NCI-H524 (cell line): ENCODE results near the gene N4BP3.

ENCODE experiments used
- DNase-seq, 2 experiments: peaks; one replicate each; lab custom pipeline; 2025; lab: John Stamatoyannopoulos, UW

N4BP3 gene

DNA sequence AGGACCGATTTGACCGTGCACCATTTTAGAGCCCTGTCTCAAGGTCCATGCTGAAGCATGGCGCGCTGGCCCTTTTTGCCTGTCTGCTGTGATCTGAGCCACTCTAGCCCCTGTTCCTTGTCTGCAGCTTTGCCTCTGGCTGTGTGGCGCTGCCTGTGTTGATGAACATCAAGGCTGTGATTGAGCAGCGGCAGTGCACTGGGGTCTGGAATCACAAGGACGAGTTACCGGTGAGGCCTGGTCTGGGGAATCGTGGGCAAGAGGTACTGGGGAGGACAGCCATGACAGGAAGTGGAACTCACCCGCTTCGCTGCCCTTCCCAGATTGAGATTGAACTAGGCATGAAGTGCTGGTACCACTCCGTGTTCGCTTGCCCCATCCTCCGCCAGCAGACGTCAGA, 34.1 kb downstream of the N4BP3 start:
- no peak for DNase-seq

DNA sequence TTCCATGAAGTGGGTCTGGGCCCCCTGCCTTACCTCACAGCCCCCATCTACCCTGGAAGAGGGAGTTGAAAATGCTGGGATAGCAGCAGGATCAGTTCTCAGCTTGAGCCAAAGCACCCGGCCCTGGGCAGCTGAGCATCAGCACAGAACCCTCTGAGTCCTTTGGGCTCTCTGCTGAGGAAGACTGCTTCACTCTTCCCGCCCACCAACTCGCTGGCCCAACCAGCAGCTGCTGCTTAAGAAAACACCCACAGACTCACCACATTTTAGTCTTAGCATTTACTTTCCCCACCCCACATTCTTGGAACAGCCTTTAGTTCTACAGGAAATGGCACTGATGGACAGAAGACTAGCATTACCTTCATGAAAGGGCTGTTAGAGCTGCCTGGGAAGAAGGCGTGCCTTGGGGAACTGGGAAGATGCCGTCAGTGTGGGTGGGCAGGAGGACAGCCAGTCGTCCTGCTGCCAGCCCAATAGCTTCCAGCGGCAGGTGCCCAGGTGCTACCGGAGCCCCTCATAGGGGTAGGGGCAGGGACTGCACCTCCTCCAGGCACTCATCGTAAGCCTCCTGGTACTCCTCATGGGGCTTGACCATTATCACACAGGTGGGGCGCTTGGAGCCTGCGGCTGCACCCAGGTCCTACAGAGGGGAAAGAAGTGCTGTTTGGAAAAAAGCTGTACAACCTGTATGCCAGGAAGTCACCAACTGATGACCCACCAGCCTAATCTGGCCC, 36.0 kb downstream of the N4BP3 start:
- no peak for DNase-seq

DNA sequence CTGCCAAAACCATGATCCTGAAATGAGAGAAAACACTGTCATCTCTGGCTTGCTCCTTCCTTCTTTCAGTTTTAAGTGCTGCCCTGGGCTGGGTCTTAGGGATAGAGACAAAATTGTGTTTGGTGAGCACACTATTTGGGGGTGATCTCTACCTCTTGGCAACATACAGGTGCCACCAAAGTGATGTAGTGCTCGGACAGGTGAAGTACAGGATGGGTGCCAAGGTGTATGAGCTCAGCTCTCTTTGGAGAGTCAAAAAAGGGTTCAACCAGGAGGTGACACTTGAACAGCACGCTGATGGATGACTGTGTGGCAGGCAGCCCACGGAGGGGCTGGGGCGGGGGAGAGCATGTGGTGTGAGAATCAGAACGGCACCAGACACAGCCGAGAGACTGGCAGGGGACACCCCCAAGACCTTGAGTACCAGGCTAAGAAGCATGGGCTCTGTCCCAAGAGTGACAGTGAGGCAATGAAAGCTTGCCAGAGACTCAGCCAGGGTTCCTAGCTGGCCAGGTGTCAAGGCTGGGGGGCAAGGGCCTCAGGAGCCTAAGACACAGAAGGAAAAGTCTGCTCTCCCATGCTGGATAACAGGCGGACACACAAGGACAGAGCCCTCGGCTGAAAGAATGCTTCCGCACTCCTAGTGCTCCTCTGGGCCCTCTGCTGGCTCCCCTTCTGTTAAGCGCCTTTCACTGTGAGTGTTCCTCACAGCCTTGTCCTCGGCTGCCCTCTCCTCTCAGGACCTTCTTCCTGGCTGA, 37.8 kb downstream of the N4BP3 start:
- no peak for DNase-seq

GRCh38 chr5:178152491-178153444, 39.4 kb downstream of the N4BP3 start:
- no peak for DNase-seq

DNA sequence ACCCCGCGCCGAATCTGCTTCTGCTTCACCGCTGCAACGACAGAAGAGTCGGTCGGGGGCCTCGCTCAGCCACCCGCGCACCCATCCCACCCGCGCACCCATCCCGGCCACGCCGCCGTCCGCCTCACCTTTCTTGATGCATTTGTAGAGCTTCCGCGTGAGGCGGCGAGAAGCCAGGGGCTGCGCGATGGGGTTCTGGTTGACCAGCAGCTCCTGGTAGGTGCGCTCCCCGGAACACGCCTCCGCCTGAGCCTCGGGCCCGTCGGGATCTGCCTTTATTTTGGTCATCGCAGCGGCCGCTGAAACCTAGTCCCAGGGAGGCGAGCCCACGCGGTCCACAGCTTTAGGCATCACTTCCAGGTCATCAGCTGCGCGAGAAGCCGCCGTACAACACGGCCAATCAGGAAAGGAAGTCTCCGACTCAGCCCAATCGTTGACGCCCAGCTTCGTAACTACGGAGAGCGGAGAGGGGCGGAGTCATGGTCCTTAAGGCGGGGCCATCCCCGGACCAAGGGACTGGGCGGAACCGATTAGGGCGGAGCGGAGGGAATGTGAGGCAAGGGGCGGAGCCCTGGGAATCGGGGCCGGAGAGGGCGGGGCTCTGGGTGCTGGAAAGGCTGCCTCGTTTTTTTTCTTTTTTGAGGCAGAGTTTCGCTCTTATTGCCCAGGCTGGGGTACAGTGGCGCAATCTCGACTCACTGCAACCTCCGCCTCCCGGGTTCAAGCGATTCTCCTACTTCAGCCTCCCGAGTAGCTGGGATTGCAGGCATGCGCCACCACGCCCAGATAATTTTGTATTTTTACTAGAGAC, 40.4 kb downstream of the N4BP3 start, which contains the start of gene NHP2:
Gene NHP2, minus strand, starts transcription at position 356 of the 811 bp plus-strand sequence. Its CDS starts 68 bp downstream, at position 288.
- DNase-seq: peak; percentile 94 to 97

DNA sequence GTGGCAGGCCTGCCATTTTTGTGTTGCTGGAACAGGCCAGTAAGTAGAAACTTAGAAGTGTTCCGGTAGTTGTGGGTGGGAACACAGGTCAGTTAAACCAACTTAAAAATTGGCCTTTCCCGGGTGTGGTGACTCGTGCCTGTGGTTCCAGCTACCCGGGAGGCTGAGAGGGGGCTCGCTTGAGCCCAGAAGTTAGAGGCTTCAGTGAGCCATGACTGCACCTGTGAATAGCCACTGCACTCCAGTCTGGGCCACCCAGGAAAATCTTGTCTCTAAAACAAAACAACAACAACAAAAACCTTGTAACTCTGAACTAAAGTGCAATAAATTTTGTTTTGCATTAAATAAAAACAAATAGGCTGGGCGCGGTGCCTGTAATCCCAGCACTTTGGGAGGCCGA, 41.7 kb downstream of the N4BP3 start:
- DNase-seq: no peak

DNA sequence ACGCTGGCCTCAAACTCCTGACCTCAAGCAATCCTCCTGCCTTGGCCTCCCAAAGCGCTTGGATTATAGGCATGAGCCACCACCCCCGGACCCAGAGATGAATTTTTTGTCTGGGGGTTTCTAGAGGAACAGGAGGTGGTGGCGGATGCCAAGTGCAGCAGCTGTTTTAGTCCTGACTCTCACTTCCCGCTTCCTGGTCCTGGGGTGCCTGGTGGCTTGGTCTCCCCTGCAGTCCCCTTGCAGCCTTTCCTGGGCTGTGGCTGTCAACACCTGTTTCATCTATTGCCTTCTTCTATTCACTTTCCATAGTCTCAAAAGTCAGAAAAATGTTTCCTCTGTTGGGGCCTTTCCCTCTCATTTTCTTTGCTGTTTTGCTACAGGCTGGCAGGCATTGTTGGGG, 46.8 kb downstream of the N4BP3 start:
- no peak for DNase-seq

- peak in 1 of 2 experiments; percentile 11 for DNase-seq
These were observed 49.1 kb downstream of the N4BP3 start for GRCh38 chr5:178162481-178162880.

GRCh38 chr5:178163772-178164735, 50.7 kb downstream of the N4BP3 start:
- peak; percentile 77 to 88 for DNase-seq

GRCh38 chr5:178165581-178165980, 52.2 kb downstream of the N4BP3 start:
- DNase-seq: no peak

DNA sequence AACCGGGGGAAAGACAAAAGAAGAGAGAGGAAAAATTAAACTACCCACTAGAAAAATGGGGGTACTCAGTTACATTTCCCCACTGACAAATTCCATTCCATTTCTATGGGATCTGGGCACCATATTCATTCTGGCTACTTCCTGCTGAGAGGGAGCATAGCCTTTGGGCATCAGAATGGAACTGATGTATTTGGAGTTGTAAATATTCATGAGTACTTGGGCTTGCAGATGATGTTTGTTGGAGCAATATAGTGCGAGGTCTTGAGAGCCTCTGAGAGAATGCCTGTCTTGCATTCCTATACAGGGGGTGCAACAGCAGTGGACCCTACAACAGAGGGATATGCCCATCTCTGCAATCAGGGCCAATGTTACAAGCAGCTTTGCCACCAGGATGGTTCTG, 57.1 kb downstream of the N4BP3 start:
- no peak for DNase-seq

- DNase-seq: no peak
These were observed 61.1 kb downstream of the N4BP3 start for GRCh38 chr5:178174456-178174855.
